ENCODE measurements around the gene HECTD2. TPM values are rescaled to one million over a fixed set of nuclear protein-coding genes. Genes with fewer than 3 reads are reported as not detected.

The HECTD2 gene
- total and polyA plus RNA-seq, 9 of the 15 experiments (the other 6 are each of a cell fraction or from before 2014, with no cell fraction given), result 1.3 to 5.9 (median 3.9) TPM

- Histone ChIP-seq H3K36me3 (ENCODE audit: control insufficient read depth, insufficient read depth, low read length) (no peaks in the 10 kb centered on the region), H2AFZ (ENCODE audit: low read depth, low read length) (no peak overlapping the region), H3K9me3 (replicated peaks; ENCODE audit: control insufficient read depth, insufficient read depth, low read depth, low read length) (no peaks in the 10 kb centered on the region), H3K9ac (ENCODE audit: insufficient read depth in 1 of 2, low read depth in 2 of 2, low read length in 2 of 2) (no peak overlapping the region), H3K79me2 (ENCODE audit: control insufficient read depth, insufficient read depth, low read length) (no peaks in the 10 kb centered on the region), H3K27ac (ENCODE audit: extremely low read depth, low read depth, low read length) (no peak overlapping the region), H3K4me2 (ENCODE audit: insufficient read depth, low read length) (no peak overlapping the region), H3K9me1 (ENCODE audit: control insufficient read depth, insufficient read depth, low read length) (no peaks in the 10 kb centered on the region), H4K20me1 (replicated peaks; ENCODE audit: control insufficient read depth, insufficient read depth, low read length) (no peaks in the 10 kb centered on the region), H3K4me3 (no peak overlapping the region), H3K27me3 (ENCODE audit: control insufficient read depth in 2 of 2, insufficient read depth in 2 of 2, low read length in 2 of 2) (no peaks in the 10 kb centered on the region), H3K4me1 (replicated peaks in 1 of 2; ENCODE audit: control insufficient read depth in 2 of 2, insufficient read depth in 2 of 2, low read length in 2 of 2) (no peaks in the 10 kb centered on the region)
- 40% methylated on average over 2 of the region's 2 CpGs for WGBS (ENCODE audit: insufficient coverage, low coverage, missing lambda C conversion rate)
- POLR2A ChIA-PET, result no interaction called here
- ATAC-seq (no peak), FAIRE-seq (no peak), DNase-seq (ENCODE audit: extremely low read depth in 1 of 4, low spot score in 3 of 4) (peak in 2 of 4 experiments; percentile 3 to 27)
- CTCF ChIA-PET (ENCODE audit: low intra/inter-chr PET ratio), result interaction anchor here (0.6 to 1.7 kb wide), 7 partner anchors 58 to 419 kb away, joined by 3 to 11 read pairs (median 3); no protein-coding TSS in a partner anchor
- TF ChIP-seq ZEB2 (IDR thresholded peaks at IDR 0.05), result no peak
- peak; percentile 53 to 58 for TF ChIP-seq RAD21 (CRISPR knock-in tag; conservative IDR thresholded peaks at IDR 0.05 in 1 of 2, IDR thresholded peaks at IDR 0.05 in 1 of 2)
- peak; percentile 22; the same call in 1 of the 2 replicates for TF ChIP-seq FOXM1 (IDR thresholded peaks at IDR 0.05; ENCODE audit: low read depth)
- TF ChIP-seq FOXM1 (CRISPR knock-in tag; IDR thresholded peaks at IDR 0.05; ENCODE audit: low read depth), result no peak
- TF ChIP-seq, protein P1, sequence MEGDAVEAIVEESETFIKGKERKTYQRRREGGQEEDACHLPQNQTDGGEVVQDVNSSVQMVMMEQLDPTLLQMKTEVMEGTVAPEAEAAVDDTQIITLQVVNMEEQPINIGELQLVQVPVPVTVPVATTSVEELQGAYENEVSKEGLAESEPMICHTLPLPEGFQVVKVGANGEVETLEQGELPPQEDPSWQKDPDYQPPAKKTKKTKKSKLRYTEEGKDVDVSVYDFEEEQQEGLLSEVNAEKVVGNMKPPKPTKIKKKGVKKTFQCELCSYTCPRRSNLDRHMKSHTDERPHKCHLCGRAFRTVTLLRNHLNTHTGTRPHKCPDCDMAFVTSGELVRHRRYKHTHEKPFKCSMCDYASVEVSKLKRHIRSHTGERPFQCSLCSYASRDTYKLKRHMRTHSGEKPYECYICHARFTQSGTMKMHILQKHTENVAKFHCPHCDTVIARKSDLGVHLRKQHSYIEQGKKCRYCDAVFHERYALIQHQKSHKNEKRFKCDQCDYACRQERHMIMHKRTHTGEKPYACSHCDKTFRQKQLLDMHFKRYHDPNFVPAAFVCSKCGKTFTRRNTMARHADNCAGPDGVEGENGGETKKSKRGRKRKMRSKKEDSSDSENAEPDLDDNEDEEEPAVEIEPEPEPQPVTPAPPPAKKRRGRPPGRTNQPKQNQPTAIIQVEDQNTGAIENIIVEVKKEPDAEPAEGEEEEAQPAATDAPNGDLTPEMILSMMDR (IDR thresholded peaks at IDR 0.05 in 2 of 3, conservative IDR thresholded peaks at IDR 0.05 in 1 of 3; ENCODE audit: insufficient read depth in 2 of 3, low read depth in 1 of 3, low read length in 3 of 3), result peak in 1 of 3 experiments; percentile 41; a peak in 3 of 6 replicates
- TF ChIP-seq, protein P2, sequence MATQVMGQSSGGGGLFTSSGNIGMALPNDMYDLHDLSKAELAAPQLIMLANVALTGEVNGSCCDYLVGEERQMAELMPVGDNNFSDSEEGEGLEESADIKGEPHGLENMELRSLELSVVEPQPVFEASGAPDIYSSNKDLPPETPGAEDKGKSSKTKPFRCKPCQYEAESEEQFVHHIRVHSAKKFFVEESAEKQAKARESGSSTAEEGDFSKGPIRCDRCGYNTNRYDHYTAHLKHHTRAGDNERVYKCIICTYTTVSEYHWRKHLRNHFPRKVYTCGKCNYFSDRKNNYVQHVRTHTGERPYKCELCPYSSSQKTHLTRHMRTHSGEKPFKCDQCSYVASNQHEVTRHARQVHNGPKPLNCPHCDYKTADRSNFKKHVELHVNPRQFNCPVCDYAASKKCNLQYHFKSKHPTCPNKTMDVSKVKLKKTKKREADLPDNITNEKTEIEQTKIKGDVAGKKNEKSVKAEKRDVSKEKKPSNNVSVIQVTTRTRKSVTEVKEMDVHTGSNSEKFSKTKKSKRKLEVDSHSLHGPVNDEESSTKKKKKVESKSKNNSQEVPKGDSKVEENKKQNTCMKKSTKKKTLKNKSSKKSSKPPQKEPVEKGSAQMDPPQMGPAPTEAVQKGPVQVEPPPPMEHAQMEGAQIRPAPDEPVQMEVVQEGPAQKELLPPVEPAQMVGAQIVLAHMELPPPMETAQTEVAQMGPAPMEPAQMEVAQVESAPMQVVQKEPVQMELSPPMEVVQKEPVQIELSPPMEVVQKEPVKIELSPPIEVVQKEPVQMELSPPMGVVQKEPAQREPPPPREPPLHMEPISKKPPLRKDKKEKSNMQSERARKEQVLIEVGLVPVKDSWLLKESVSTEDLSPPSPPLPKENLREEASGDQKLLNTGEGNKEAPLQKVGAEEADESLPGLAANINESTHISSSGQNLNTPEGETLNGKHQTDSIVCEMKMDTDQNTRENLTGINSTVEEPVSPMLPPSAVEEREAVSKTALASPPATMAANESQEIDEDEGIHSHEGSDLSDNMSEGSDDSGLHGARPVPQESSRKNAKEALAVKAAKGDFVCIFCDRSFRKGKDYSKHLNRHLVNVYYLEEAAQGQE (IDR thresholded peaks at IDR 0.05; ENCODE audit: borderline replicate concordance), result peak; percentile 36; the same call in 1 of the 2 replicates
- TF ChIP-seq, protein P2 (CRISPR knock-in tag; IDR thresholded peaks at IDR 0.05; ENCODE audit: low read depth), result no peak
- no peak for TF ChIP-seq SMARCC2 (IDR thresholded peaks at IDR 0.05; ENCODE audit: low read depth)
- no peak for TF ChIP-seq XRCC4 (IDR thresholded peaks at IDR 0.05; ENCODE audit: extremely low read depth, insufficient read depth, insufficient read length)
- no peak for TF ChIP-seq PML (IDR thresholded peaks at IDR 0.05; ENCODE audit: low read length)
- TF ChIP-seq FOXK2 (conservative IDR thresholded peaks at IDR 0.05 in 1 of 2, IDR thresholded peaks at IDR 0.05 in 1 of 2; ENCODE audit: low read depth in 2 of 2), result peak in 1 of 2 experiments; percentile 21; a peak in 2 of 4 replicates
- intact Hi-C loops (cut with micrococcal nuclease) (loop anchor here (1.0 to 5.0 kb wide), 3 partner anchors 59 to 415 kb away; partner anchors contain the start of gene FGFBP3), in situ Hi-C loops (cut with MboI) (no loop called here)
- BruUV-seq (replicated peaks), result no TSS peak
These were observed 83.2 kb downstream of the HECTD2 start for GRCh38 chr10:91493313-91493712.

All from K562 (cell line).